Ovary (tissue), 3 donors: ENCODE results near the gene PGPEP1.
A peak's percentile ranks its signal among the peaks of the same experiment; 100 is the strongest.

ENCODE experiments used
- CTCF ChIP-seq, 3 donors: fragments of 450-650 bp in 2 of 3; fragments of 200-600 bp in 1 of 3; IDR thresholded peaks; one replicate each; pipeline versions ENCODE4 v1.5.1 to v1.8.0; 2016 to 2022; ENCODE audit warnings: antibody characterized with exemption in 3 of 3, mild to moderate bottlenecking in 1 of 3
- POLR2A ChIP-seq: fragments of 450-650 bp; IDR thresholded peaks from one replicate; pipeline ENCODE4 v1.6.1; 2017; ENCODE audit warnings: antibody characterized with exemption, mild to moderate bottlenecking, moderate library complexity
- donor health status: DM: no; HTN: no; CAD: no.

- TF ChIP-seq POLR2A (peak; percentile 38), CTCF (IDR thresholded peaks at IDR 0.05) (peak in 1 of 3 donors; percentile 14)
Observed at GRCh38 chr19:18292462-18292809, 48.0 kb upstream of the PGPEP1 start.
